ENCODE results near the gene CNKSR1. TPM values are rescaled to one million over a fixed set of nuclear protein-coding genes. Genes with fewer than 3 reads are reported as not detected.

The CNKSR1 gene
- total RNA-seq, 2 experiments from 2014 or later, result 2.3 to 3.6 TPM

DNA sequence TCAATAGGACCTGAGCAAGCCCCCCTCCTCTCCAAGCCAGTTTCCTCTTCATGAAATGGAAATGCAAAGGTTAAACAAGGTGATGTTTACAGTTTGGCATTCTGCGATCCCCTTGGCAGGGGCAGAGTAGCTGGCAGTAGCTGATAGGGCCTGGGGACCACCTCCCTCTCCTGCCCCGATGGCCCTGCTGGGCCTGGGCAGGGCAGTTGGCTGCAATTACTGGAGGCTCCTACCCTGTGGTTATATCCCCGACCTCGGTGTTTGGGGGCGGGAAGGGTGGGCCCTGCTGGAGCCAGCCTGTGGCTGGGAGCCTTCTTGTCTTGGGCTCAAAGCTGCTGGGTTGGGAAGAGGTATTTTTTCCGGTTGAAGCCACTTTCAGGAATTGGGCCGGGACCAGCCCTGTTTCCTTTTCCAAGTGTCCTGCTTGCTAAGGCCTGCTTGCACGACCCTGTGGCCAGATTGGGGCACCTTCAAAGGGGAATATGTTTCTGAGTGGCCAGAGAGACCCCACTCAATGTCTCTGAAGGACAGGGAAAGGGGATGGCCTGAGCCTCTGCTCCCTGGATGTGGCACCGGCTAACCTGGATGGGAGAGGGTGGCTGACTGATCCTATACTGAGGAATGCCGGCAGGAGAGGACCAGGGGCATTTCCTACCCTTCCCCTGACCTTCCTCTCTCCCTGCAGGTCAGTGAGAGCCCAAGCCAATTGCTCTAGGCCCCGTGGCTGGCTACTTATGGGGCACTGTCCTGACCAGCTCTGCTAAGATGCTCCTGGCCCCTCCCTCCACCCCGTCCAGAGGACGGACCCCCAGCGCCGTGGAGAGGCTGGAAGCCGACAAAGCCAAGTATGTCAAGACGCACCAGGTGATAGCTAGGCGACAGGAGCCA, 16.5 kb upstream of the CNKSR1 start:
- peaks cover 30 to 44% of the 10 kb centered on the region in 2 experiments for H3K27me3 ChIP-seq (ENCODE audit: control insufficient read depth in 1 of 2, insufficient read depth in 2 of 2, low read length in 2 of 2)
- Mint-ChIP-seq H3K4me3 (no peak overlapping the region), H3K27me3 (peaks cover 42% of the 10 kb centered on the region), H3K36me3 (ENCODE audit: low read depth) (no peaks in the 10 kb centered on the region), H3K4me1 (ENCODE audit: low read depth) (peaks cover 5% of the 10 kb centered on the region), H3K27ac (no peak overlapping the region), H3K9me3 (no peaks in the 10 kb centered on the region)
- DNase-seq (no peak), ATAC-seq (ENCODE audit: poor library complexity) (no peak)
- H3K36me3 ChIP-seq (ENCODE audit: insufficient read depth, low read length), result no peaks in the 10 kb centered on the region
- H3K9me3 ChIP-seq (ENCODE audit: control insufficient read depth in 1 of 2, insufficient read depth in 1 of 2, low read length in 2 of 2), result no peaks in the 10 kb centered on the region
- no peak overlapping the region for H3K27ac ChIP-seq (ENCODE audit: low read depth in 1 of 2, low read length in 2 of 2)
- CTCF ChIA-PET, result interaction anchor here (0.8 kb wide), 1 partner anchor 16 kb away, joined by 4 read pairs; no protein-coding TSS in a partner anchor
- no peak overlapping the region for H3K4me3 ChIP-seq (ENCODE audit: low read length)
- TF ChIP-seq, protein P1, sequence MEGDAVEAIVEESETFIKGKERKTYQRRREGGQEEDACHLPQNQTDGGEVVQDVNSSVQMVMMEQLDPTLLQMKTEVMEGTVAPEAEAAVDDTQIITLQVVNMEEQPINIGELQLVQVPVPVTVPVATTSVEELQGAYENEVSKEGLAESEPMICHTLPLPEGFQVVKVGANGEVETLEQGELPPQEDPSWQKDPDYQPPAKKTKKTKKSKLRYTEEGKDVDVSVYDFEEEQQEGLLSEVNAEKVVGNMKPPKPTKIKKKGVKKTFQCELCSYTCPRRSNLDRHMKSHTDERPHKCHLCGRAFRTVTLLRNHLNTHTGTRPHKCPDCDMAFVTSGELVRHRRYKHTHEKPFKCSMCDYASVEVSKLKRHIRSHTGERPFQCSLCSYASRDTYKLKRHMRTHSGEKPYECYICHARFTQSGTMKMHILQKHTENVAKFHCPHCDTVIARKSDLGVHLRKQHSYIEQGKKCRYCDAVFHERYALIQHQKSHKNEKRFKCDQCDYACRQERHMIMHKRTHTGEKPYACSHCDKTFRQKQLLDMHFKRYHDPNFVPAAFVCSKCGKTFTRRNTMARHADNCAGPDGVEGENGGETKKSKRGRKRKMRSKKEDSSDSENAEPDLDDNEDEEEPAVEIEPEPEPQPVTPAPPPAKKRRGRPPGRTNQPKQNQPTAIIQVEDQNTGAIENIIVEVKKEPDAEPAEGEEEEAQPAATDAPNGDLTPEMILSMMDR (IDR thresholded peaks at IDR 0.05), result no peak
- H3K4me1 ChIP-seq (ENCODE audit: insufficient read depth, low read length), result peaks cover 31% of the 10 kb centered on the region
- POLR2A ChIA-PET, result interaction anchor here (0.7 to 1.3 kb wide), 2 partner anchors 73 kb away, joined by 4 to 5 read pairs; partner anchors contain the start of gene CEP85
- intact Hi-C loops (cut with DNase I, micrococcal nuclease), result loop anchor here in 1 of 2 experiments (10.0 kb wide), 2 partner anchors 204 to 234 kb away; no protein-coding TSS in a partner anchor

DNA sequence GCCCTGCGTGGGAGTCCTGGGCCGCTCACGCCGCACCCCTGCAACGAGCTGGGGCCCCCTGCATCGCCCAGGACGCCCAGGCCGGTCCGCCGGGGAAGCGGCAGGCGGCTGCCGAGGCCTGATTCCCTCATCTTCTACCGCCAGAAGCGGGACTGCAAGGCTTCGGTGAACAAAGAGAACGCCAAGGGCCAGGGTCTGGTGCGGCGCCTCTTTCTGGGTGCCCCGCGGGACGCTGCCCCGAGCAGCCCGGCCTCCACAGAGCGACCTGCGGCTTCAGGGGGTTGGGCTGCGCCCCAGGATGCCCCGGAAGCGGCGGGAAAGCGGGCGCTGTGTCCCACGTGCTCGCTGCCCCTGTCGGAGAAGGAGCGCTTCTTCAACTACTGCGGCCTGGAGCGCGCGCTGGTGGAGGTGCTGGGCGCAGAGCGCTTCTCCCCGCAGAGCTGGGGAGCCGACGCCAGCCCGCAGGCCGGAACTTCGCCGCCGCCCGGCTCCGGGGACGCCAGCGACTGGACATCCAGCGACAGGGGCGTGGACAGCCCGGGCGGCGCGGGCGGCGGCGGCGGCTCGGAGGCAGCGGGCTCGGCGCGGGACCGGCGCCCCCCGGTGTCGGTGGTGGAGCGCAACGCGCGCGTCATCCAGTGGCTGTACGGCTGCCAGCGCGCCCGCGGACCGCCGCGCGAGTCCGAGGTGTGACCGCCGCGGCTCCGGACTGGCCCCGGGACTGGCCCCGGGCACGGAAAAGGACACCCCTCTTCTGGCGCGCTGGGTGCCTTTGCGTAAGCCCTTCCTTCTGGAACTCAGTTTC, 15.7 kb upstream of the CNKSR1 start:
- no peaks in the 10 kb centered on the region for H3K9me3 Mint-ChIP-seq
- peak overlapping the region; percentile 12 for H3K4me3 ChIP-seq (ENCODE audit: low read length)
- peaks cover 39% of the 10 kb centered on the region for H3K27me3 Mint-ChIP-seq
- H3K27me3 ChIP-seq (ENCODE audit: control insufficient read depth in 1 of 2, insufficient read depth in 2 of 2, low read length in 2 of 2), result peaks cover 26 to 44% of the 10 kb centered on the region in 2 experiments
- ChIA-PET POLR2A (interaction anchor here (1.3 kb wide), 1 partner anchor 72 kb away, joined by 5 read pairs; the partner anchor contains the start of gene CEP85), CTCF (no interaction called here)
- ATAC-seq (ENCODE audit: poor library complexity), result peak; percentile 63
- DNase-seq, result peak in 10 of 14 experiments; percentile 16 to 65 (median 32)
- no peak overlapping the region for H3K27ac ChIP-seq (ENCODE audit: low read depth in 1 of 2, low read length in 2 of 2)
- no peaks in the 10 kb centered on the region for H3K36me3 ChIP-seq (ENCODE audit: insufficient read depth, low read length)
- no peaks in the 10 kb centered on the region for H3K9me3 ChIP-seq (ENCODE audit: control insufficient read depth in 1 of 2, insufficient read depth in 1 of 2, low read length in 2 of 2)
- H3K36me3 Mint-ChIP-seq (ENCODE audit: low read depth), result no peaks in the 10 kb centered on the region
- peak overlapping the region; percentile 58 for H3K4me3 Mint-ChIP-seq
- H3K4me1 Mint-ChIP-seq (ENCODE audit: low read depth), result peaks cover 5% of the 10 kb centered on the region
- peaks cover 29% of the 10 kb centered on the region for H3K4me1 ChIP-seq (ENCODE audit: insufficient read depth, low read length)
- no peak overlapping the region for H3K27ac Mint-ChIP-seq
- intact Hi-C loops (cut with DNase I, micrococcal nuclease), result loop anchor here (1.0 to 10.0 kb wide), 3 partner anchors 56 to 233 kb away; no protein-coding TSS in a partner anchor
- TF ChIP-seq, protein P1 (IDR thresholded peaks at IDR 0.05), result no peak

DNA sequence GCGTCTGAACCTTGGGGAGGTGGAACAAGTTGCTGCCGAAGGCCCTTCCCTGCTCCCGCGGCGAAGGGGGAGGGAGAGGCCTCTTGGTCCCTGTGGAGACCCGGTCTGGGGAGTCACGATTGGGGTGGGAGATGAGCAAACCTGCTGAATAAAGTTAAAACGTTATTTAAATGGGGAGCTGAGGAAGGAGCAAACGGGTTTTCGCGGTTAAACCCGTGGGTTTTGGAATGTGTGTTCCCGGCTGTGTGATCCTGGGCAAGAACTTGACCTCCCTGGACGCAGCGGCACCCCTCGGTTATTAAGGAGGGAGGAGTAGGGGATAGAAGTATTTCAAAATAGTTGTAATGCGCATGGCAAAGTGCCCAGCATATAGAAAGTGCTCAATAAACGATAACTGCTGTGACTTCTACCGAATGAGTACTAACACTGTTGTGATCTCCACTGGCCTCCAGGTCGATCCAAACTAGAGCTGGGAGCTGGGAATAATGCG, 15.0 kb upstream of the CNKSR1 start:
- intact Hi-C loops (cut with DNase I, micrococcal nuclease), result loop anchor here (1.0 to 10.0 kb wide), 3 partner anchors 57 to 233 kb away; no protein-coding TSS in a partner anchor
- H3K4me3 ChIP-seq (ENCODE audit: low read length), result no peak overlapping the region

More for the DNA sequence above, 15.0 kb upstream of the CNKSR1 start:
- peaks cover 5% of the 10 kb centered on the region for H3K4me1 Mint-ChIP-seq (ENCODE audit: low read depth)
- TF ChIP-seq, protein P1 (IDR thresholded peaks at IDR 0.05), result no peak
- no peak overlapping the region for H3K27ac Mint-ChIP-seq
- Histone ChIP-seq H3K27me3 (ENCODE audit: control insufficient read depth in 1 of 2, insufficient read depth in 2 of 2, low read length in 2 of 2) (peaks cover 26 to 44% of the 10 kb centered on the region in 2 experiments), H3K4me1 (ENCODE audit: insufficient read depth, low read length) (peaks cover 26% of the 10 kb centered on the region), H3K9me3 (ENCODE audit: control insufficient read depth in 1 of 2, insufficient read depth in 1 of 2, low read length in 2 of 2) (no peaks in the 10 kb centered on the region), H3K36me3 (ENCODE audit: insufficient read depth, low read length) (no peaks in the 10 kb centered on the region), H3K27ac (ENCODE audit: low read depth in 1 of 2, low read length in 2 of 2) (no peak overlapping the region)
- H3K9me3 Mint-ChIP-seq, result no peaks in the 10 kb centered on the region
- POLR2A ChIA-PET, result interaction anchor here (1.3 kb wide), 1 partner anchor 72 kb away, joined by 5 read pairs; the partner anchor contains the start of gene CEP85
- no peak for ATAC-seq (ENCODE audit: poor library complexity)
- CTCF ChIA-PET, result no interaction called here
- DNase-seq, result peak in 1 of 14 experiments; percentile 34
- peak overlapping the region; percentile 58 for H3K4me3 Mint-ChIP-seq
- H3K36me3 Mint-ChIP-seq (ENCODE audit: low read depth), result no peaks in the 10 kb centered on the region
- H3K27me3 Mint-ChIP-seq, result peaks cover 37% of the 10 kb centered on the region
